Measurements from ENCODE around the gene DNLZ.

- no peak for TF ChIP-seq CTCF (IDR thresholded peaks at IDR 0.05)
- no peak for TF ChIP-seq POLR2A (IDR thresholded peaks at IDR 0.05)
Measured at GRCh38 chr9:136349546-136349945, 14.0 kb downstream of the DNLZ start.

Measured in adrenal gland (tissue), 5 donors.